Measurements from ENCODE around the gene TUBB1.

- TF ChIP-seq CTCF (IDR thresholded peaks at IDR 0.05), result no peak
- no peak for TF ChIP-seq EZH2 (IDR thresholded peaks at IDR 0.05; ENCODE audit: borderline replicate concordance, insufficient read depth, low read depth, low read length, poor library complexity, severe bottlenecking)
Measured at GRCh38 chr20:59014680-59015389, 4.4 kb upstream of the TUBB1 start.
